Measurements from ENCODE around the gene CXorf49B. TPM values are rescaled to one million over a fixed set of nuclear protein-coding genes. Genes with fewer than 3 reads are reported as not detected.

Gene CXorf49B
- total RNA-seq = not detected in 2 replicates

DNA sequence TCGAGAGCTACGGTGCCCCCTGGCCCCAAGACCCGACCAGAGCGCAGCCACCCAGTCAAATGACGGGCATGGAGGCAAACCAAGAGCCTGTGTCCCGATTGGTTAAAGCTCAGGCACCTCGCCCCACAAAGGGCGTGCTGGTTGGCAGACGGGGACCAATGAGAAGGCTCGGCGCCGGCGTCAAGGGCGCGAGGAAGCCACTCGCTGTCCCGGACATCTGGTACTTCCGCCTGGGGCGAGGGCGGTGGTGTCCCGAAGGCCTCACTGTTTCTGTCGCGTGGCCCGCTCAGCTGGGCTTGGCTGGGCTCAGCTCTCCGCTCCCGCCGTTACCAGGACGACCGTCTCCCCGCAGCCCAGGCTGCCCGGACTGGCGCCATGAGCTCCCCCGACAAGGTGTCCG, at the start of gene CXorf49B:
CXorf49B (plus strand) TSS at position 301 of the 400 bp plus-strand sequence; CDS start at position 376, 75 bp downstream.

DNA sequence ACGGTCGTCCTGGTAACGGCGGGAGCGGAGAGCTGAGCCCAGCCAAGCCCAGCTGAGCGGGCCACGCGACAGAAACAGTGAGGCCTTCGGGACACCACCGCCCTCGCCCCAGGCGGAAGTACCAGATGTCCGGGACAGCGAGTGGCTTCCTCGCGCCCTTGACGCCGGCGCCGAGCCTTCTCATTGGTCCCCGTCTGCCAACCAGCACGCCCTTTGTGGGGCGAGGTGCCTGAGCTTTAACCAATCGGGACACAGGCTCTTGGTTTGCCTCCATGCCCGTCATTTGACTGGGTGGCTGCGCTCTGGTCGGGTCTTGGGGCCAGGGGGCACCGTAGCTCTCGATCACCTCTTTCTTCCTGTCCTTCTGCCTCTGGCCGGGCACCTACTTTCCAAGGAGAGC, 45.0 kb upstream of the CXorf49B start, which contains the start of gene CXorf49:
CXorf49 (minus strand) TSS at position 101 of the 400 bp plus-strand sequence. CDS start 134 bp downstream, outside the sequence.

Other genes starting within 250 kb of the CXorf49B start
- gene OGT, start 230.2 kb upstream of the CXorf49B start, total RNA-seq = 27.2 and 35.3 TPM in 2 replicates
- 0.35 and 1.6 TPM in 2 replicates for gene GCNA, start 184.9 kb upstream of the CXorf49B start, total RNA-seq
- not detected in 2 replicates for gene CXCR3, start 144.8 kb upstream of the CXorf49B start, total RNA-seq
- not detected in 2 replicates for gene CXorf49, start 45.1 kb upstream of the CXorf49B start, total RNA-seq
- 0.07 TPM in 1 of 2 replicates, not detected in the other for gene NHSL2, start 147.5 kb downstream of the CXorf49B start, total RNA-seq

Measured in airway epithelial cell (primary cell).